HG03039 (cell line): ENCODE measurements around the gene AMMECR1.
"Not testable (repeated sequence)": the region's sequence is repeated elsewhere in the genome, so short reads cannot be mapped to it uniquely, and the experiment has no call there.

Experiments
- ATAC-seq: cut with Tn5 transposase; IDR thresholded peaks from one replicate; pipeline ENCODE4 v1.9.1; 2021; ENCODE audit warnings: mild to moderate bottlenecking, moderate library complexity; ENCODE audit not compliant: unreplicated experiment

Gene AMMECR1

GRCh38 chrX:110317820-110318663 lies at the start of gene AMMECR1:
AMMECR1 (minus strand) TSS chrX:110318085; CDS start chrX:110318071, 14 bp downstream.
- peak; percentile 71 for ATAC-seq

- ATAC-seq: no peak
These were observed 45.4 kb upstream of the AMMECR1 start for GRCh38 chrX:110363244-110363643.

GRCh38 chrX:110359273-110359672 lies 41.4 kb upstream of the AMMECR1 start:
- ATAC-seq: no peak

- ATAC-seq: no peak
These were observed 40.7 kb upstream of the AMMECR1 start, which contains the start of gene RTL9 for GRCh38 chrX:110358548-110358947. RTL9 (plus strand) TSS chrX:110358848; CDS start chrX:110450618, 91,770 bp downstream.

- no peak for ATAC-seq
These were observed 28.8 kb upstream of the AMMECR1 start for GRCh38 chrX:110346681-110347080.

- ATAC-seq: peak; percentile 51
These were observed 23.5 kb upstream of the AMMECR1 start for GRCh38 chrX:110341189-110342035.

GRCh38 chrX:110338935-110339334 lies 21.1 kb upstream of the AMMECR1 start:
- no peak for ATAC-seq

GRCh38 chrX:110333458-110333857 lies 15.6 kb upstream of the AMMECR1 start:
- ATAC-seq: not testable (repeated sequence)

- no peak for ATAC-seq
These were observed 13.7 kb upstream of the AMMECR1 start for GRCh38 chrX:110331444-110332030.

GRCh38 chrX:110328613-110329012 lies 10.7 kb upstream of the AMMECR1 start:
- ATAC-seq: not testable (repeated sequence)

GRCh38 chrX:110327336-110327735 lies 9.5 kb upstream of the AMMECR1 start:
- ATAC-seq: no peak

GRCh38 chrX:110326712-110327111 lies 8.8 kb upstream of the AMMECR1 start:
- ATAC-seq: no peak

GRCh38 chrX:110322603-110323002 lies 4.7 kb upstream of the AMMECR1 start:
- ATAC-seq: no peak

GRCh38 chrX:110321670-110322069 lies 3.8 kb upstream of the AMMECR1 start:
- no peak for ATAC-seq

GRCh38 chrX:110321081-110321480 lies 3.2 kb upstream of the AMMECR1 start:
- ATAC-seq: no peak

GRCh38 chrX:110320381-110320987 lies 2.6 kb upstream of the AMMECR1 start:
- ATAC-seq: no peak

- peak; percentile 6 for ATAC-seq
These were observed 731 bp upstream of the AMMECR1 start for GRCh38 chrX:110318664-110318968.

GRCh38 chrX:110317061-110317819 lies 645 bp downstream of the AMMECR1 start:
- ATAC-seq: peak; percentile 15

- ATAC-seq: no peak
These were observed 1.4 kb downstream of the AMMECR1 start for GRCh38 chrX:110316351-110317060.

GRCh38 chrX:110315551-110315950 lies 2.3 kb downstream of the AMMECR1 start:
- no peak for ATAC-seq
